Loucy (cell line): ENCODE data around the gene RND3.

ENCODE experiments used
- H2AFZ ChIP-seq: fragments of 200-600 bp; sonication (generic); 2 replicates; pipeline ENCODE4 v1.6.0; 2016; ENCODE audit warnings: antibody characterized with exemption, mild to moderate bottlenecking, low read length, moderate library complexity
- H3F3A ChIP-seq: fragments of 200-600 bp; 2 replicates; pipeline ENCODE4 v1.6.0; 2016; ENCODE audit warnings: antibody characterized with exemption, low read depth, mild to moderate bottlenecking
- H3K27me3 ChIP-seq: fragments of 200-600 bp; sonication (generic); 2 replicates; pipeline ENCODE4 v1.6.1; 2014; ENCODE audit warnings: low read length, mild to moderate bottlenecking; ENCODE audit not compliant: insufficient read depth, poor library complexity, severe bottlenecking
- H3K36me3 ChIP-seq: fragments of 200-600 bp; sonication (generic); 2 replicates; pipeline ENCODE4 v1.6.1; 2016; ENCODE audit warnings: low read length; ENCODE audit not compliant: insufficient read depth
- H3K4me1 ChIP-seq: fragments of 200-600 bp; sonication (generic); 2 replicates; pipeline ENCODE4 v1.5.1; 2014; ENCODE audit warnings: low read length, mild to moderate bottlenecking; ENCODE audit not compliant: insufficient read depth, poor library complexity, severe bottlenecking
- H3K4me2 ChIP-seq: fragments of 200-600 bp; sonication (generic); 2 replicates; pipeline ENCODE4 v1.6.0; 2014; ENCODE audit warnings: antibody characterized with exemption, low read length, low read depth, mild to moderate bottlenecking; ENCODE audit not compliant: poor library complexity, severe bottlenecking
- H3K4me3 ChIP-seq: fragments of 200-600 bp; sonication (generic); 2 replicates; pipeline ENCODE4 v1.5.1; 2014; ENCODE audit warnings: low read length, mild to moderate bottlenecking, mixed read lengths; ENCODE audit not compliant: poor library complexity, severe bottlenecking
- H3K79me2 ChIP-seq: fragments of 200-600 bp; sonication (generic); 2 replicates; pipeline ENCODE4 v1.6.1; 2014; ENCODE audit warnings: low read length; ENCODE audit not compliant: insufficient read depth
- H3K9ac ChIP-seq: fragments of 200-600 bp; sonication (generic); 2 replicates; pipeline ENCODE4 v1.6.0; 2014; ENCODE audit warnings: mild to moderate bottlenecking, low read depth, low read length, moderate library complexity; ENCODE audit not compliant: poor library complexity, severe bottlenecking
- H3K9me2 ChIP-seq: fragments of 200-600 bp; sonication (generic); replicated peaks from 2 replicates; pipeline ENCODE4 v1.6.1; 2016; ENCODE audit warnings: low read depth, low read length, mixed read lengths
- H3K9me3 ChIP-seq: fragments of 200-600 bp; sonication (generic); 2 replicates; pipeline ENCODE4 v1.6.1; 2014; ENCODE audit warnings: mild to moderate bottlenecking, antibody characterized with exemption, low read length, low read depth; ENCODE audit not compliant: insufficient read depth
- H4K20me1 ChIP-seq: fragments of 200-600 bp; sonication (generic); 2 replicates; pipeline ENCODE4 v1.6.0; 2014; ENCODE audit warnings: antibody characterized with exemption, low read length, mild to moderate bottlenecking; ENCODE audit not compliant: insufficient read depth, poor library complexity, severe bottlenecking
- EZH2phosphoT487 ChIP-seq: fragments of 200-600 bp; IDR thresholded peaks from 2 replicates; pipeline ENCODE4 v1.6.1; 2018; ENCODE audit warnings: antibody characterized with exemption, mild to moderate bottlenecking, moderate library complexity, borderline replicate concordance
- TF ChIP-seq, protein P1 (sequence below): fragments of 200-600 bp; sonication (generic); conservative IDR thresholded peaks from 2 replicates; pipeline ENCODE4 v1.5.1; 2014; ENCODE audit warnings: mild to moderate bottlenecking, antibody characterized with exemption, low read length

The RND3 gene

DNA sequence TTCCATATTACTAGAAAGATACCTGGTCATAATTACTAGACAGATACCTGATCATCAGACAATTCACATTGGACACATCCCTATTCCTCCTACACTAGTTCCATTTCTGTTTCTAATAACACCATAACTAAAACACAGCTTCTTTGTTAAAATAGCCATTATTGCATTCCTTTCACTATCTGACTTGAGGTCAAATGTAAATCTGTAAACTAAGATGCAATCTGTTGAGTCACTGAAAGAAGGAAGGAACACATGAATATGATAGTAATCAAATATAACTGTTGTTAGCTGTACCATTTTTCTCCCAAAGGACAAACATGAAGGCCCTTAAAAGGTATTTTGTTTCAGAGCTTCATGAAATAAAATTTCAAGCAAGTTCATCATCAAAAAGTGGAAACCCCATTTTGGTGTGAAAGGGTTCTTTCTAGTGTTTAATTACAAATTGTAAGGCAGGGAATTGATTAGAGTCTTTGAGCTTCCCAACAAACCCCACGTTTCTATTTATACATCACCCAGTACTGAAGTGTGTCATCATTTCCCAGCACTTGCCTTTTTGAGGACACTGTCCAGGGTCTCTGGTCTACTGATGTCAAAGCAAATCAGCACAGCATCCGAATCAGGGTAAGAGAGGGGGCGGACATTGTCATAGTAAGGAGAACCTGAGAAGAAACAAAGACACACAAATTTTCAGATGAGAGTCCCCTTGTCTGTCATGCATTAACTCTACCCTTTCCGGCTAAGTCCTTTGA lies 13.0 kb downstream of the RND3 start:
- Histone ChIP-seq H3K9me3 (no peaks in the 10 kb centered on the region), H3K4me1 (peaks cover 12% of the 10 kb centered on the region), H3K79me2 (no peaks in the 10 kb centered on the region), H4K20me1 (no peaks in the 10 kb centered on the region), H3K4me2 (no peak overlapping the region), H3K9ac (no peak overlapping the region), H3K4me3 (no peak overlapping the region), H3K27me3 (no peaks in the 10 kb centered on the region), H3F3A (no peaks in the 10 kb centered on the region), H3K9me2 (no peaks in the 10 kb centered on the region), H3K36me3 (no peaks in the 10 kb centered on the region), H2AFZ (no peak overlapping the region)
- TF ChIP-seq, protein P1, sequence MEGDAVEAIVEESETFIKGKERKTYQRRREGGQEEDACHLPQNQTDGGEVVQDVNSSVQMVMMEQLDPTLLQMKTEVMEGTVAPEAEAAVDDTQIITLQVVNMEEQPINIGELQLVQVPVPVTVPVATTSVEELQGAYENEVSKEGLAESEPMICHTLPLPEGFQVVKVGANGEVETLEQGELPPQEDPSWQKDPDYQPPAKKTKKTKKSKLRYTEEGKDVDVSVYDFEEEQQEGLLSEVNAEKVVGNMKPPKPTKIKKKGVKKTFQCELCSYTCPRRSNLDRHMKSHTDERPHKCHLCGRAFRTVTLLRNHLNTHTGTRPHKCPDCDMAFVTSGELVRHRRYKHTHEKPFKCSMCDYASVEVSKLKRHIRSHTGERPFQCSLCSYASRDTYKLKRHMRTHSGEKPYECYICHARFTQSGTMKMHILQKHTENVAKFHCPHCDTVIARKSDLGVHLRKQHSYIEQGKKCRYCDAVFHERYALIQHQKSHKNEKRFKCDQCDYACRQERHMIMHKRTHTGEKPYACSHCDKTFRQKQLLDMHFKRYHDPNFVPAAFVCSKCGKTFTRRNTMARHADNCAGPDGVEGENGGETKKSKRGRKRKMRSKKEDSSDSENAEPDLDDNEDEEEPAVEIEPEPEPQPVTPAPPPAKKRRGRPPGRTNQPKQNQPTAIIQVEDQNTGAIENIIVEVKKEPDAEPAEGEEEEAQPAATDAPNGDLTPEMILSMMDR, result no peak
- no peak for TF ChIP-seq EZH2phosphoT487

DNA sequence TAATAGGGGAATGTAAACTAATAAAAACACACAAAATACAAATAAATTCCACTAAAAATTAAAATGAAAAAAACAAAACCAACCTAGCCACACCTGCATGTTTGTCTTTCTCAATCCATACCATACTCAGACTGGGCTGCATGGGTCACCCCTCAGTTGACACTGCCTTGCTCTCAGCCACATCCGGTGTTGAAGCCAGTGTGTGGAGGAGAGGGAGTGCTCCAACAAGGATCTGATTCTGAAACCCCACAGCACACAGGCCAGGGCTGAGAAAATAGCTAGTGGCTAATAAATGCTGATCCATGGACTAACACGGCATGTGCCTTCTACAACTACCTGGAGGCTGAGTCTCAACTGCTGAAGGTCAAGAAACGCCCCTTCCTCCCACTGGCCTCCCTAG lies 13.7 kb downstream of the RND3 start:
- H3F3A ChIP-seq, result no peaks in the 10 kb centered on the region
- H3K9ac ChIP-seq, result no peak overlapping the region
- no peak overlapping the region for H3K4me2 ChIP-seq
- no peaks in the 10 kb centered on the region for H4K20me1 ChIP-seq
- no peak overlapping the region for H2AFZ ChIP-seq
- no peaks in the 10 kb centered on the region for H3K9me2 ChIP-seq
- no peak overlapping the region for H3K4me3 ChIP-seq
- no peaks in the 10 kb centered on the region for H3K9me3 ChIP-seq
- H3K79me2 ChIP-seq, result no peaks in the 10 kb centered on the region
- H3K36me3 ChIP-seq, result no peaks in the 10 kb centered on the region
- peaks cover 12% of the 10 kb centered on the region for H3K4me1 ChIP-seq
- H3K27me3 ChIP-seq, result no peaks in the 10 kb centered on the region
- no peak for TF ChIP-seq EZH2phosphoT487
- TF ChIP-seq, protein P1, result no peak

DNA sequence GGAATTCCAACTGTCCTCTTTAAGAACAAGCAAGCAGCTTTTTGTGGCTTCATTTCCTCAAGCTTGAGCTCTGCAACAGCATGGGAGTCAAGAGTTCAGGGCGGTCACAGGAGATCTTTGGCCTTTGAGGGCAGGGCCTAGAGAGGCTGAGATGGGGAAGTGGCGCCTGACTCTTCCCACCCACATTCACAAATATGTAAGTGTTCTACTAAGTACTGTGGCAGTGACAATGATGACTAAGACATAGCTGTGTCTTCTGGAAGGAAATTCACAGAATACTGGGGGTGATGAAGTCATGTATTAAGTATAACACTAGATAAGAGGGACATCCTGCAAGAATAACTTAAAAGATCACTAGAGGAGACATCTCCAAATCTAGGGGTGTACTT lies 15.0 kb downstream of the RND3 start:
- no peaks in the 10 kb centered on the region for H3K27me3 ChIP-seq
- H3K4me2 ChIP-seq, result no peak overlapping the region
- H3K4me3 ChIP-seq, result no peak overlapping the region
- no peak overlapping the region for H3K9ac ChIP-seq
- peaks cover 12% of the 10 kb centered on the region for H3K4me1 ChIP-seq
- H4K20me1 ChIP-seq, result no peaks in the 10 kb centered on the region
- H3K9me3 ChIP-seq, result no peaks in the 10 kb centered on the region
- H3K9me2 ChIP-seq, result no peaks in the 10 kb centered on the region
- no peaks in the 10 kb centered on the region for H3K36me3 ChIP-seq
- H2AFZ ChIP-seq, result no peak overlapping the region
- no peaks in the 10 kb centered on the region for H3K79me2 ChIP-seq
- H3F3A ChIP-seq, result no peaks in the 10 kb centered on the region
- no peak for TF ChIP-seq EZH2phosphoT487
- TF ChIP-seq, protein P1, result no peak
